ENCODE data around the gene CENPB.
"Not testable (repeated sequence)": the region's sequence is repeated elsewhere in the genome, so short reads cannot be mapped to it uniquely, and the experiment has no call there.

Gene CENPB

GRCh38 chr20:3786665-3787323, at the start of gene CENPB:
Gene CENPB (minus strand): TSS chr20:3786740. CDS start chr20:3786483, 257 bp downstream.
- FAIRE-seq: no peak

DNA sequence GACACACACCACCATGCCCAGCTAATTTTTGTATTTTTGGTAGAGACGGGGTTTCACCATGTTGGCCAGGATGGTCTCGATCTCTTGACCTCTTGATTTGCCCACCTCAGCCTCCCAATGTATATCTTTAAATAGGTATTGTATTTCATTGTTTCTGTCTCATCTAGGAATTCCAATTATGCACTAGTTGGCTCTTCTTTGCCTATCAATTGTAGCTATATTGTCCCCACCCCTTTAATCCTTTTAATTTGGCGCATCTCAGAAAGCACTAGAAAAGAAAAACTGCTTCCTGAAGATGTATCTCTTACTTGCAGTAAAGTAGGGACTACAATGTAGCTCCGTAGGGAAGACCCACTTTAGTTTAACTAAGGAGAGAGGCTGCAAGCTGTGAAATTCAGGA, 49.6 kb upstream of the CENPB start:
- FAIRE-seq: no peak

DNA sequence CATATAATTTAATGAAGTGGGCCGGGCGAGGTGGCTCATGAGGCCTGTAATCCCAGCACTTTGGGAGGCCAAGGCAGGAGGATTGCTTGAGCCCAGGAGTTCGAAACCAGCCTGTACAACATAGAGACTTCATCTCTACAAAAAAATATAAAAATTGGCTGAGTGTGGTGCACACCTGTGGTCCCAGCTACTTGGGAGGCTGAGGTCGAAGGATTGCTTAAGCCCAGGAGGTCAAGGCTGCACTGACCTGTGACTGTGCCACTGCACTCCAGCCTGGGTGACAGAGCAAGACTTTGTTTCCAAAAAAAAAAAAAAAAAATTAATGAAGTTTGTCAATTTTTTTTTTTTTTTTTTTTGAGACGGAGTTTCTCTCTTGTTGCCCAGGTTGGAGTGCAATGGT, 43.4 kb upstream of the CENPB start:
- FAIRE-seq: not testable (repeated sequence)

DNA sequence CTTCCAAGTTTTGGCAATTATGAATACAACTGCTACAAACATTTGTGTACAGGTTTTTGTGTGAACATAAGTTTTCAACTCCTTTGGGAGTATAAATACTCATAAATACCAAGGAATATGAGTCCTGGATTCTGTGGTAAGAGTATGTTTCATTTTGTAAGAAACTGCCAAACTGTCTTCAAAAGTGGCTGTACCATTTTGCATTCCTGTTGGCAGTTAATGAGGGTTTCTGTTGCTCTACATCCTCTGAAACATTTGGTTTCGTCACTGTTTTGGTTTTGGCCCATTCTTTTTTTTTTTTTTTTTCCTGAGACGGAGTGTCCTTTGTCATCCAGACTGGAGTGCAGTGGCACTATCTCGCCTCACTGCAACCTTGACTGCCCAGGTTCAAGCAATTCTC, 42.3 kb upstream of the CENPB start:
- no peak for FAIRE-seq

- no peak for FAIRE-seq
Measured at GRCh38 chr20:3826420-3826819, 39.9 kb upstream of the CENPB start.

DNA sequence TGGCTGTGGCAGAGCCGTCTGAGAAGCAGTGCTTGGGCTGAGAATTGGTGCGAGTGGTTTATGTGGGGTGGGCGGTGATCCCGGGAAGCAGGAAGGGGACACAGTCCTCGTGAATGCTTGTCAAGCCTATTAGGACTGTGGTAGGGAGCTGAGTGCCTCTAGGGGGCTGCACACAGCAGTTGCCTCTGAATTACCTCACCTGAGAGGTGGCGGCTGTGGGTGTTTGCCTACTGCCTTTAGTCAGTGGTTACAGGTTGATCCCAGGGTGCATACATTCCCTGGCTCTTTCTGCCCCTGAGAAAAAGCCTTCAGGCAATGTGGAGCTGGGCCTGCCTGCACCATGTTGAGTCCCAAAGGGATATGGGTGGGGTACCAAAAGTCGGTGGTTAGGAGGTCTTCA, 39.0 kb upstream of the CENPB start:
- FAIRE-seq: no peak

DNA sequence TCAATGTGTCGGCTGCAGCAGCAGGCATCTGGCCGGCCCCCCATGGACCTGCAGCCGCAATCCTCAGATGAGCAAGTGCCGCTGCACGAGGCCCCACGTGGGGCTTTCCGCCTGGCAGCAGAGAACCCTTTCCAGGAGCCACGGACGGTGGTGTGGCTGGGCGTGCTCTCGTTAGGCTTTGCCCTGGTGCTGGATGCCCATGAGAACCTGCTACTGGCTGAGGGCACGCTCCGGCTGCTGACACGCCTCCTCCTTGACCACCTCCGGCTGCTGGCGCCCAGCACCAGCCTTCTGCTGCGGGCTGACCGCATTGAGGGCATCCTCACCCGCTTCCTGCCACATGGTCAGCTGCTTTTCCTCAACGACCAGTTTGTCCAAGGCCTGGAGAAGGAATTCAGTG, 37.3 kb upstream of the CENPB start:
- FAIRE-seq: no peak

- no peak for FAIRE-seq
Measured at GRCh38 chr20:3821996-3822395, 35.5 kb upstream of the CENPB start.

DNA sequence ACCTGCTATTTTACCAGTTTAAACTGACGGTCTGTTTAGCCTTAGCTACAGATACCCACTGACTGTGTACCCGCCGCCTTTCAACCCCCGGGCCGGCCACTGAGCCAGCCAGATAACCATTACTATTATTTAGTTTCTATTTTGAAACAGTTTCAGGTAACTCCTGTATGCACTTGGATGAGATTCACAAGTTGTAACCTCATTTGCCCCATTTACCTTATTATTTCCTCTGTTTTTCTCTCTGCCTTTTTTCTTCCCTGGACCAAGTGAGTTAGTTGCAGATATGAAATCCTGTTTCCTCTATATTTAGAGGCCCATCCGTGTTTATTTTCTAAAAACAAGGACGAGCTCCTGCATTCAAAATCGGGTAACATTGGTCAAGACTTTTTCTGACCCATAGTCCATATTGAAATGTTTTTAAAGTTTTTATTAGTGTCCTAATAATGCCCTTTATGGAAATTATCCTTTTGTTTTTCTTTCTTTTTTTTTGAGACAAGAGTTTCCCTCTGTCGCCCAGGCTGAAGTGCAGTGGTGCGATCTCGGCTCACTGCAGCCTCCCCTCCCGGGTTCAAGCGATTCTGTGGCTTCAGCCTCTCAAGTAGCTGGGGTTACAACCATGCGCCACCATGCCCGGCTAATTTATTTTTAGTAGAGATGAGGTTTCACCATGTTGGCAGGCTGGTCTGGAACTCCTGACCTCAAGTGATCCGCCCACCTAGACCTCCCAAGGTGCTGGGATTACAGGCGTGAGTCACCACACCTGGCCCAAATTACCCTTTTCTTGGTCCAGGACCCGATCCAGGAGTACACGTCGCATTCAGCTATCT, 34.6 kb upstream of the CENPB start:
- FAIRE-seq: no peak

DNA sequence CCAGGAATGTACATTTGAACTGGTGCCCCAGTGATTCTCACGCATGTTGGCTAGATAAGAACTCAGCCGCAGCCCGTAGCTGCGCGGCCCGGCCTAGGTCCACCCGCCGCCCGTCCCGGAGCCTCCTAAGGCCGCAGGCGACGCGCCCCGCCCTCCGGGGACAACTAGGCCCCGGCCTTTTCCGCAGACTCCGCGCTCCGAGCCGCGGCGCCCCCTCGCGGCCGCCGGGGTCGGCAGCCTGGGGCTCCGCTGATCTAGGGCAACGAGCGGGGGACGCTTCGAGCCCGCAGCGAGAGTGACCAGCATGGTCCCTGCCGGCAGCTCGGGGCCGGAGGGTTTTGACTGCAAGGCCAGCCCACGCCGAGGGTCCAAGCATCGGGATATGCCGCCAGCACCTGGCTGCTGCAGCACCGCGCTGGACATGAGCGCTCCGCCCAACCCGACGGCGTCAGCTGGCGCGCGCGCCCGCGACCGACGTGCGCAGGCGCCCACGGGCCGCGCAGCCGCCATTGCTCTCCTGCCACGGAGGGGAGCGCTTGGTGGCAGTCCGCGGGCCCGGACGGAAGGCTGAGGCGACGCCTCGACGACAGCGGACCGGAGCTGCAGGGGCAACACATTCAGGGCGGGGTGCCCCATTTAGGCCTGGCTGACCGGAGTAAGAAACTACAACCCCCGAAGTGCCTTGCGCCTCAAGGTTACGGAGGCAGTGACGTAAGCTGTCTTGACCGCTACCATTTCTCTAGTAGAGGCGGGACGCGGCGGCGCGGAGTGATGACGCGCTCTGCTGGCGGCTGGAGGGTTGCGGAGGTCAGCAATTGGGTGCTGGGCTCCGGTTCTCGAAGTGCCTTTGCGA, 33.7 kb upstream of the CENPB start, which contains the start of gene AP5S1:
Gene AP5S1, plus strand, starts transcription at position 500 of the 853 bp plus-strand sequence. CDS start 1,571 bp downstream, outside the sequence.
- FAIRE-seq: peak; percentile 65

DNA sequence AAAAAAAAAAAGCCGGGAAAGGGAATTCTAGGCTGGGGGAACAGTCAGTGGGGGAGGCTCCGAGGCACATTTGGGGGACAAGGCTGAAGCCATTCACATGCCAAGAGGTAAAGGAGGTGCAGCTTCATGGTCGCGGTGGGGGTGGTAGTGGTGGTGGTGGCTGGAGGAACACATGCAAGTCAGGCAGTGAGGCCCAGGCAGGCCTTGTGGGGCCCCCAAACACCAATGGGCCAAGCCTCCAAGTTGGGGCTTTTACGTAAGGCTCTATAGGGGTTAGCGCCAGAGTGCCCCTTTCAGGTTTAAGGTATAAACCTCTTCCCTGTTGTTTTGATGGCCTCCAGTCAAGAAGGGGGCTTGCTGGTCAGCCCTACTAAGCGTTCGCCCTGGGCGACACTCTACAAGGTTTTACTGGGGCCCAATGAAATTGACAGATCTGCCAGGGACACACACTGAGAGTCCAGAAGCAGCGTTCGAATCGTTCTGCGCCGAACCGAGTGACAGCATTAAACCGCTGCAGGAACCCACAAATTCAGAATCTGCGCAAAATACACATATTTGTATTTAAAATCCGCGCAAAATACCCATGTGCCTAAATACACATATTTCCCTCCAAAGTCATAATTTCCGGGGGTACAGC, 33.0 kb upstream of the CENPB start:
- FAIRE-seq: no peak

GRCh38 chr20:3818155-3819151, 31.9 kb upstream of the CENPB start:
- FAIRE-seq: no peak

DNA sequence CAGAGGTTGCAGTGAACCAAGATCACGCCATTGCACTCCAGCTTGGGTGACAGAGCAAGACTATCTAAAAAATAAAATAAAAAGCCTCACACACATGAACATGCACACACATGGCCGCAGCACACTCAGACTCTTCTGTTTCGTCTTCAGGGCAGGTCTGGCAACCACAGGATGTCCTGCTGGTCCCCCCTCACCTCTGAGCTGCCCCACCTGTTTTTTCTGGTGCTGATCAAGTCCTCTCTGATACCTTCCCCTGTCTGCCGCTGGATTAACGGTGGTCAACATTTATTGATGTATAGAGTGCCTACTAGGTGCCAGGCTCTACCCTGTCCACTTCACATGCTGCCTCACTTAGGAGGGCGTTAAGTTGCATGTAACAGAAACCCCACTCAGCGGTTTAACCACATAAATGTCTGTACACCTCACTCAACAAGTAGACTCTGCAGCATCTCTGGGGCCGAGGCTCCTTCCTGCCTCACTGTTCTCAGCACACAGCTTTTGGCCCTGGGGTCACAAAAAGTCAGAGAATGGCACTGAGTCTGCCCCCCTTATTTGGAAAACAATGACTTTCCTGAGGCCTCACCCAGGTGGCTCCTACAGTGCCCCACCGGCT, 29.3 kb upstream of the CENPB start:
- no peak for FAIRE-seq

DNA sequence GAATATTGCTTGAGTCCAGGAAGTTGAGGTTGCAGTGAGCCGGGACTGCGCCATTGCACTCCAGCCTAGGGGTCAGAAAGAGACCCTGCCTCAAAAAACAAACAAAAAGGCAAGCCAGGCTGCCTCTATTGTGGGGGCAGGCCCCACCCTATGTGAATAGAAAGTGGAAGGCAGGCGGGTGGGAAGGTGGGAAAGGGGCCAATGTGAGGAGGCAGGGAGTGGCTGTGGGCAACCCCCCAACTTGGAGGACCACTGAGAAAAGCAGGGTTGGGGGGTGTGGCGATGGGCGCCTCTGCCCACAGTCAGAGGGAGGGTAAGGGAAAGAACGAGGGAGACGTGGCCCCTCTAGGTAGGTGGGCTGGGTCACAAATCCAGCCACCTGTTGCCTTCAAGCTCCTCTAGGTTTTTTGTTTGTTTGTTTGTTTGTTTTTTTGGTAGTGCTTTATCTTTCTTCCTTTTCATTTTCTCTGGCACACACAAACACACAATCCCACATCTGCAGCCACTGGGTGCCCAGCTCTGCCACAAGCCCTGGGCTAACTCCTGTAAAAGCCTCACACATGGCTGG, 28.5 kb upstream of the CENPB start:
- FAIRE-seq: no peak

DNA sequence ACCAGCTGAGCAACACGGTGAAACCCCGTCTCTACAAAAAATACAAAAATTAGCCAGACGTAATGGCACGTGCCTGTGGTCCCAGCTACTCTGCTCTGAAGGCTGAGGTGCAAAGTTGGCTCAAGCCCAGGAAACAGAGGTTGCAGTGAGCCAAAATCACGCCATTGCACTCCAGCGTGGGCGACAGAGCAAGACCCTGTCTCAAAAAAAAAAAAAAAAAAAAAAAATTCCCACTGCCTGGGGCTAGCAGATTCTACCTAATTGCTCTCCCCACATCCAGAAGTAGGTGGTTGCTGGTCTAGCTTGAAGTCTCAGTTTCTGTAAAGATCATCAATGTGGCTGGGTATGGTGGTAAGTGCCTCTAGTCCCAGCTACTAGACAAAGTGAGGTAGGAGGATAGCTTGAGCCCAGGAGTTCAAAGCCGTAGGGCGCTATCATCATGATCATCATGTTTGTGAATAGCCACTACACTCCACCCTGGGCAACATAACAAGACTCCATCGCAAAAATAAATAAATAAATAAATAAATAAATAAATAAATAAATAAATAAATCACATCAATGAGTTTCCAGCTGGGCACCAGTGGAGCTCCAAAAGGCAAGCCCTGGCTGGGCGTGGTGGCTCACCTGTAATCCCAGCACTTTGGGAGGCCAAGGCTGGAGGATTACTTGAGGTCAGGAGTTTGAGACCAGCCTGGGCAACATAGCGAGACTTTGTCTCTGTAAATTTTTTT, 27.5 kb upstream of the CENPB start:
- no peak for FAIRE-seq

- no peak for FAIRE-seq
Measured at GRCh38 chr20:3812975-3813847, 26.7 kb upstream of the CENPB start.

DNA sequence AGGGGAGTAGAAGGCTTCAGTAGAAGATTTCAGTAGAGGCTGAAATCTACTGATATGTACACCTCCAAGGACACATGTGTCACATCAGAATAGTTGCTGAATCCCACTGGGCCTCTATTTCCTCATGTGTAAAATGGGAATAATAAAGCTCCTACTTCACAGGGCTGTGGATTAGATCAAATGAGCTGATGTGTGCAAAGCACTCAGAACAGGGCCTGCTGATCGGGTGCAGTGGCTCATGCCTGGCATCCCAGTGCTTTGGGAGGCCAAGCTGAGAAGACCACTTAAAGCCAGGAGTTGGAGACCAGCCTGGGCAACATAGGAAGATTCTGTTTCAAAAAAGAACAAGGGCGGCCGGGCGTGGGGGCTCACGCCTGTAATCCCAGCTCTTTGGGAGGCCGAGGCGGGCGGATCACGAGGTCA, 25.7 kb upstream of the CENPB start:
- no peak for FAIRE-seq

DNA sequence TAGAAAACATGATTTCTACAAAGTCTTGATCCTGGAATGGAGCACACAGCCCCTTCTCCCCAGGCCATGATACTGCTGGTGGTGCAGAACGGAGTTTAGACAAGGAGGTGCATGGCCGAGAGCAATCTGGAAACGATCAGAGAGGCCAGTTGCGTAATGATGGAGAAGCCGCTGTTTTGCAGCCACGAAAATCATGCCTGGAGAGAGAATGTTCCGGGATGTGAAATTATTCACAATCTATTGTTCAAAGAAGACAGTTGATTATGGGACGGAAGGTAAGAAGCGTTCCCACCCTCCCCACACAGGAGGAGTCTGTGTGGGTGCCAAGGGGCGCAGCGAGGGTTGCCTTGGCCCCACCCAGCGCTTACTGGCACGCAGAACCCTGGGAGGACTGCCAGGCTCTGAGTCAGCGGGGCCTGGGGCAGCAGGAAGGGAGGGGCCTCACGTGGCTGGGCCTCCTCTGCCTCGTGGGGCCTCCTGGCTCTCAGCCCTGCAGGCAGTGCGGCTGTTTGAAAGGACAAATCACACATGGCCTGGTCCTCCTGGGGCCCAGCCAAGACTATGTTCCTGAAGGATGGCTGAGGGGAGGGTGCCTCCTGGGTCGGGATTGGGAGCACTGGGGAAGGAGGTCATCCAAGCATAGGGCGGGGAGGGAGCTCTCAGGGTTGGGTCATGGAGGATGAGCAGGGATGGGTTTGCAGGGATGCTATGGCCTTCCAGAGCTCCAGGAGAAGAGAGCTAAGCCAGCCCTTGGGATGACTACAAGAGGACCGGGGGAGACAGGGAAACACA, 25.1 kb upstream of the CENPB start:
- FAIRE-seq: peak; percentile 40

All from A204.1 (cell line).